K562 (cell line): ENCODE measurements around the gene VSIG10.

Source experiments
- CEBPB ChIP-seq: fragments of 450-650 bp; IDR thresholded peaks from 2 replicates; pipeline ENCODE4 v1.6.1; 2016; ENCODE audit warnings: missing genetic modification characterization, missing compliant biosample characterization
- CREB1 ChIP-seq, 2 experiments: sonication (generic) in 1 of 2; formaldehyde crosslinking in 1 of 2; IDR thresholded peaks; 2 replicates each; pipeline versions ENCODE4 v1.6.1 to v1.8.0; 2012 to 2022; ENCODE audit warnings: inconsistent platforms in 1 of 2, mild to moderate bottlenecking in 1 of 2, missing genetic modification reagents in 1 of 2, moderate library complexity in 1 of 2
- EWSR1 ChIP-seq: fragments of 450-650 bp; IDR thresholded peaks from 2 replicates; pipeline ENCODE4 v1.6.1; 2018; ENCODE audit warnings: borderline replicate concordance, mild to moderate bottlenecking, low read depth, moderate library complexity; ENCODE audit not compliant: partially characterized antibody
- FOXM1 ChIP-seq, 2 experiments: fragments of 450-650 bp in 1 of 2; sonication (generic) in 1 of 2; formaldehyde crosslinking in 1 of 2; IDR thresholded peaks; 2 replicates each; pipeline versions ENCODE4 v1.6.1 to v1.9.0; 2017 to 2022; ENCODE audit warnings: low read depth in 2 of 2, mild to moderate bottlenecking in 2 of 2, missing genetic modification reagents in 1 of 2, moderate library complexity in 1 of 2
- HIVEP1 ChIP-seq: fragments of 250-450 bp; sonication (Bioruptor Pico); IDR thresholded peaks from 2 replicates; pipeline ENCODE4 v1.4.0; 2020; ENCODE audit warnings: mild to moderate bottlenecking
- MAZ ChIP-seq, 2 experiments: fragments of 450-650 bp in 1 of 2; sonication (generic) in 1 of 2; formaldehyde crosslinking; IDR thresholded peaks in 1 of 2; conservative IDR thresholded peaks in 1 of 2; 2 replicates each; pipeline versions ENCODE4 v1.4.0 to v1.5.0; 2020; ENCODE audit warnings: mild to moderate bottlenecking in 1 of 2, missing genetic modification reagents in 1 of 2
- MED1 ChIP-seq: sonication (generic); formaldehyde crosslinking; IDR thresholded peaks from 2 replicates; pipeline ENCODE4 v1.8.1; 2023; ENCODE audit warnings: missing genetic modification reagents, borderline replicate concordance
- MTA1 ChIP-seq: fragments of 450-650 bp; IDR thresholded peaks from 2 replicates; pipeline ENCODE4 v1.6.1; 2017; ENCODE audit warnings: borderline replicate concordance
- TEAD4 ChIP-seq, 2 experiments: sonication (generic) in 1 of 2; formaldehyde crosslinking in 1 of 2; IDR thresholded peaks; 2 replicates each; pipeline versions ENCODE4 v1.6.1 to v1.8.0; 2012 to 2022; ENCODE audit warnings: borderline replicate concordance in 1 of 2, inconsistent platforms in 1 of 2, low read length in 1 of 2, mild to moderate bottlenecking in 1 of 2, missing genetic modification reagents in 1 of 2
- YY1 ChIP-seq, 3 experiments: IDR thresholded peaks; 2 replicates each; pipeline ENCODE4 v1.6.1; 2011; ENCODE audit warnings: low read length in 2 of 3, mild to moderate bottlenecking in 2 of 3, moderate library complexity in 2 of 3, borderline replicate concordance in 1 of 3, control low read depth in 1 of 3, low read depth in 1 of 3; ENCODE audit not compliant: insufficient read depth in 3 of 3, insufficient replicate concordance in 2 of 3, control insufficient read depth in 1 of 3, insufficient read length in 1 of 3; ENCODE audit errors: extremely low read depth in 1 of 3
- ZNF584 ChIP-seq: fragments of 200-800 bp; sonication (Bioruptor generic); IDR thresholded peaks from 2 replicates; pipeline ENCODE4 v1.6.1; 2016; ENCODE audit warnings: low read depth, mild to moderate bottlenecking, missing genetic modification characterization, missing compliant biosample characterization
- TF ChIP-seq, protein P1 (sequence below), 3 experiments: IDR thresholded peaks in 2 of 3; conservative IDR thresholded peaks in 1 of 3; 2 replicates each; pipeline ENCODE4 v1.5.1; 2011 to 2012; ENCODE audit warnings: low read length in 3 of 3, mild to moderate bottlenecking in 3 of 3, control low read depth in 2 of 3, improper control_type of control experiment in 1 of 3, inconsistent platforms in 1 of 3, low read depth in 1 of 3, mixed read lengths in 1 of 3, moderate library complexity in 1 of 3; ENCODE audit not compliant: insufficient read depth in 2 of 3
- TF ChIP-seq, protein P2 (sequence below), 2 experiments: fragments of 450-650 bp; conservative IDR thresholded peaks; 2 replicates each; pipeline ENCODE4 v1.6.1; 2017; ENCODE audit warnings: mild to moderate bottlenecking in 2 of 2, moderate library complexity in 2 of 2
- TF ChIP-seq, protein P3 (sequence below): fragments of 200-400 bp; formaldehyde crosslinking; IDR thresholded peaks from 2 replicates; pipeline ENCODE4 v1.6.1; 2017; ENCODE audit warnings: mild to moderate bottlenecking, low read depth, low read length, moderate library complexity

DNA sequence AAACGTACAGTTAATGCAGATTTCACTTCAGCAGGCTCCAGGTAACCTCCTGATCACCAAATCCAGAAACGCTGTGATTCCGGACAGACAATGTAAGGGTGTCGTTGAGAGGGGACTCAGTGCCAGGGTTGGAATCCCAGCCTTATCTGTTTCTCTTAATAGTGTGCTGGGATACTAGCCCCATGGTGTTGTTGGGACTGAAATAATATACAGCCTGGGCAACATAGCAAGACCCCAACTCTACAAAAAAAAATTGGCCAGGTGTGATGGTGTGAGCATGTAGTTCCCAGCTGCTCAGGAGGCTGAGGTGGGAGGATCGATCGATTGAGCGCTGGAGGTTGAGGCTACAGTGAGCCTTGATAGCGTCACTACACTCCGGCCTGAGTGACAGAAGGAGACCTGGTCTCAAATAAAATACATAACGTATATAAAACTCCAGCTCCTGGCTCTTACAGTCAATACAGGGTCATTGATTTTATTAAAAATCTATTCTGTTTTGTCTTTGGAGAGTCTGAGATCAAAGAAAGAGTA lies 33.4 kb upstream of the VSIG10 start:
- TF ChIP-seq TEAD4 (IDR thresholded peaks at IDR 0.05; ENCODE audit: low read length) (no peak), TEAD4 (CRISPR knock-in tag; IDR thresholded peaks at IDR 0.05; ENCODE audit: borderline replicate concordance) (no peak), YY1 (IDR thresholded peaks at IDR 0.05; ENCODE audit: borderline replicate concordance in 1 of 3, control insufficient read depth in 1 of 3, extremely low read depth in 1 of 3, insufficient read depth in 3 of 3, insufficient read length in 1 of 3, insufficient replicate concordance in 2 of 3, low read depth in 1 of 3, low read length in 2 of 3) (no peak), MTA1 (no peak), FOXM1 (IDR thresholded peaks at IDR 0.05; ENCODE audit: low read depth) (no peak), FOXM1 (CRISPR knock-in tag; IDR thresholded peaks at IDR 0.05; ENCODE audit: low read depth) (no peak), CEBPB (tag) (no peak), CREB1 (IDR thresholded peaks at IDR 0.05) (no peak), CREB1 (CRISPR knock-in tag; IDR thresholded peaks at IDR 0.05) (no peak), MED1 (CRISPR knock-in tag) (no peak), ZNF584 (CRISPR knock-in tag) (no peak), HIVEP1 (no peak), EWSR1 (no peak), MAZ (CRISPR knock-in tag; conservative IDR thresholded peaks at IDR 0.05 in 1 of 2, IDR thresholded peaks at IDR 0.05 in 1 of 2) (no peak)
- TF ChIP-seq, protein P1, sequence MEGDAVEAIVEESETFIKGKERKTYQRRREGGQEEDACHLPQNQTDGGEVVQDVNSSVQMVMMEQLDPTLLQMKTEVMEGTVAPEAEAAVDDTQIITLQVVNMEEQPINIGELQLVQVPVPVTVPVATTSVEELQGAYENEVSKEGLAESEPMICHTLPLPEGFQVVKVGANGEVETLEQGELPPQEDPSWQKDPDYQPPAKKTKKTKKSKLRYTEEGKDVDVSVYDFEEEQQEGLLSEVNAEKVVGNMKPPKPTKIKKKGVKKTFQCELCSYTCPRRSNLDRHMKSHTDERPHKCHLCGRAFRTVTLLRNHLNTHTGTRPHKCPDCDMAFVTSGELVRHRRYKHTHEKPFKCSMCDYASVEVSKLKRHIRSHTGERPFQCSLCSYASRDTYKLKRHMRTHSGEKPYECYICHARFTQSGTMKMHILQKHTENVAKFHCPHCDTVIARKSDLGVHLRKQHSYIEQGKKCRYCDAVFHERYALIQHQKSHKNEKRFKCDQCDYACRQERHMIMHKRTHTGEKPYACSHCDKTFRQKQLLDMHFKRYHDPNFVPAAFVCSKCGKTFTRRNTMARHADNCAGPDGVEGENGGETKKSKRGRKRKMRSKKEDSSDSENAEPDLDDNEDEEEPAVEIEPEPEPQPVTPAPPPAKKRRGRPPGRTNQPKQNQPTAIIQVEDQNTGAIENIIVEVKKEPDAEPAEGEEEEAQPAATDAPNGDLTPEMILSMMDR (IDR thresholded peaks at IDR 0.05 in 2 of 3, conservative IDR thresholded peaks at IDR 0.05 in 1 of 3; ENCODE audit: insufficient read depth in 2 of 3, low read depth in 1 of 3, low read length in 3 of 3): no peak
- TF ChIP-seq, protein P2, sequence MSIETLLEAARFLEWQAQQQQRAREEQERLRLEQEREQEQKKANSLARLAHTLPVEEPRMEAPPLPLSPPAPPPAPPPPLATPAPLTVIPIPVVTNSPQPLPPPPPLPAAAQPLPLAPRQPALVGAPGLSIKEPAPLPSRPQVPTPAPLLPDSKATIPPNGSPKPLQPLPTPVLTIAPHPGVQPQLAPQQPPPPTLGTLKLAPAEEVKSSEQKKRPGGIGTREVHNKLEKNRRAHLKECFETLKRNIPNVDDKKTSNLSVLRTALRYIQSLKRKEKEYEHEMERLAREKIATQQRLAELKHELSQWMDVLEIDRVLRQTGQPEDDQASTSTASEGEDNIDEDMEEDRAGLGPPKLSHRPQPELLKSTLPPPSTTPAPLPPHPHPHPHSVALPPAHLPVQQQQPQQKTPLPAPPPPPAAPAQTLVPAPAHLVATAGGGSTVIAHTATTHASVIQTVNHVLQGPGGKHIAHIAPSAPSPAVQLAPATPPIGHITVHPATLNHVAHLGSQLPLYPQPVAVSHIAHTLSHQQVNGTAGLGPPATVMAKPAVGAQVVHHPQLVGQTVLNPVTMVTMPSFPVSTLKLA (conservative IDR thresholded peaks at IDR 0.05): no peak
- TF ChIP-seq, protein P3, sequence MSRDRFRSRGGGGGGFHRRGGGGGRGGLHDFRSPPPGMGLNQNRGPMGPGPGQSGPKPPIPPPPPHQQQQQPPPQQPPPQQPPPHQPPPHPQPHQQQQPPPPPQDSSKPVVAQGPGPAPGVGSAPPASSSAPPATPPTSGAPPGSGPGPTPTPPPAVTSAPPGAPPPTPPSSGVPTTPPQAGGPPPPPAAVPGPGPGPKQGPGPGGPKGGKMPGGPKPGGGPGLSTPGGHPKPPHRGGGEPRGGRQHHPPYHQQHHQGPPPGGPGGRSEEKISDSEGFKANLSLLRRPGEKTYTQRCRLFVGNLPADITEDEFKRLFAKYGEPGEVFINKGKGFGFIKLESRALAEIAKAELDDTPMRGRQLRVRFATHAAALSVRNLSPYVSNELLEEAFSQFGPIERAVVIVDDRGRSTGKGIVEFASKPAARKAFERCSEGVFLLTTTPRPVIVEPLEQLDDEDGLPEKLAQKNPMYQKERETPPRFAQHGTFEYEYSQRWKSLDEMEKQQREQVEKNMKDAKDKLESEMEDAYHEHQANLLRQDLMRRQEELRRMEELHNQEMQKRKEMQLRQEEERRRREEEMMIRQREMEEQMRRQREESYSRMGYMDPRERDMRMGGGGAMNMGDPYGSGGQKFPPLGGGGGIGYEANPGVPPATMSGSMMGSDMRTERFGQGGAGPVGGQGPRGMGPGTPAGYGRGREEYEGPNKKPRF: no peak
